Central memory CD8-positive, alpha-beta T cell (primary cell): ENCODE results near the gene FAM9C.

Experiments
- ATAC-seq: fragments of 150-1000 bp; cut with Tn5 transposase; replicated peaks from 2 replicates; pipeline ENCODE4 v1.10.0; 2022; ENCODE audit warnings: mild to moderate bottlenecking, moderate FRiP score, moderate number of reproducible peaks; ENCODE audit not compliant: poor library complexity, severe bottlenecking; ENCODE audit errors: extremely low read depth
- DNase-seq, 2 donors: peaks; one replicate each; pipeline ENCODE4 v3.0.0; 2021; ENCODE audit warnings: low spot score in 2 of 2
- H3K27ac Mint-ChIP-seq: one replicate; pipeline ENCODE4 v1.8.0; 2022; ENCODE audit warnings: low read depth, mild to moderate bottlenecking, moderate library complexity, mixed read lengths
- H3K27me3 Mint-ChIP-seq: one replicate; pipeline ENCODE4 v1.8.0; 2022; ENCODE audit warnings: mixed read lengths
- H3K36me3 Mint-ChIP-seq: one replicate; pipeline ENCODE4 v1.8.0; 2022; ENCODE audit warnings: mild to moderate bottlenecking, moderate library complexity, mixed read lengths; ENCODE audit not compliant: insufficient read depth
- H3K4me1 Mint-ChIP-seq: one replicate; pipeline ENCODE4 v1.8.0; 2022; ENCODE audit warnings: mixed read lengths
- H3K4me3 Mint-ChIP-seq: one replicate; pipeline ENCODE4 v1.8.0; 2022; ENCODE audit warnings: mild to moderate bottlenecking, moderate library complexity, mixed read lengths
- H3K9me3 Mint-ChIP-seq: one replicate; pipeline ENCODE4 v1.8.0; 2022; ENCODE audit warnings: mixed read lengths

The FAM9C gene

DNA sequence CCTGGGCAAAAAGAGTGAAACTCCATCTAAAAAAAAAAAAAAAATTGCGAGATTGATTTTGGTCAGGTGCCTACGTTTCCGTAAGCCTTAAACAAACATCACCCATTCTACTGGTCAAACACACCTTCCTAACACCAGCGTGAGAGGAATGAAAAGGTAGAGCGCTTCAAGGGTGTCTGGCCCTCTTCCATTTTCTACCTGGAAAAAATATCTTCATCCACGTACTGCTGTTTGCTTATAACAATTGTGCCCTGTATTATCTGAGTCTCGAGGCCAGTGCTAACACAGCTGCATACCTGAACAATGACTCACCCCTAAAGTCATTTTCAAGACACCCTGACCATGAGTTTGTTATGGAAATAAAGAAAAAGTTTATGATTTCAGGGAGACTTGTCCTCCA lies 55.6 kb downstream of the FAM9C start:
- H3K27me3 Mint-ChIP-seq = no peaks in the 10 kb centered on the region
- H3K9me3 Mint-ChIP-seq = no peaks in the 10 kb centered on the region
- no peak for DNase-seq
- H3K36me3 Mint-ChIP-seq = peaks cover 7% of the 10 kb centered on the region
- H3K27ac Mint-ChIP-seq = no peak overlapping the region
- no peak overlapping the region for H3K4me3 Mint-ChIP-seq
- H3K4me1 Mint-ChIP-seq = peaks cover 28% of the 10 kb centered on the region
- no peak for ATAC-seq

GRCh38 chrX:12987900-12988594 lies 56.4 kb downstream of the FAM9C start:
- Mint-ChIP-seq H3K36me3 (peaks cover 9% of the 10 kb centered on the region), H3K9me3 (no peaks in the 10 kb centered on the region), H3K4me1 (peaks cover 36% of the 10 kb centered on the region), H3K27ac (no peak overlapping the region), H3K27me3 (no peaks in the 10 kb centered on the region), H3K4me3 (no peak overlapping the region)
- DNase-seq (no peak), ATAC-seq (no peak)

- no peaks in the 10 kb centered on the region for H3K27me3 Mint-ChIP-seq
- no peaks in the 10 kb centered on the region for H3K9me3 Mint-ChIP-seq
- H3K27ac Mint-ChIP-seq = peak overlapping the region; percentile 96
- peak overlapping the region; percentile 73 for H3K4me3 Mint-ChIP-seq
- ATAC-seq (no peak), DNase-seq (no peak)
- peaks cover 43% of the 10 kb centered on the region for H3K4me1 Mint-ChIP-seq
- H3K36me3 Mint-ChIP-seq = peaks cover 9% of the 10 kb centered on the region
Observed at GRCh38 chrX:12987340-12987739, 57.1 kb downstream of the FAM9C start.

GRCh38 chrX:12986886-12987285 lies 57.5 kb downstream of the FAM9C start:
- no peak for ATAC-seq
- Mint-ChIP-seq H3K4me1 (peaks cover 44% of the 10 kb centered on the region), H3K36me3 (peaks cover 9% of the 10 kb centered on the region), H3K9me3 (no peaks in the 10 kb centered on the region), H3K27ac (peak overlapping the region; percentile 96), H3K27me3 (no peaks in the 10 kb centered on the region), H3K4me3 (peak overlapping the region; percentile 73)
- DNase-seq = no peak

GRCh38 chrX:12986164-12986779 lies 58.1 kb downstream of the FAM9C start:
- Mint-ChIP-seq H3K27ac (peak overlapping the region; percentile 96), H3K27me3 (no peaks in the 10 kb centered on the region), H3K4me3 (peak overlapping the region; percentile 73), H3K9me3 (no peaks in the 10 kb centered on the region), H3K36me3 (peaks cover 9% of the 10 kb centered on the region), H3K4me1 (peaks cover 48% of the 10 kb centered on the region)
- DNase-seq = no peak
- no peak for ATAC-seq
